H9 (cell line): ENCODE data around the gene RPS27. TPM values are rescaled to one million over a fixed set of nuclear protein-coding genes. Genes with fewer than 3 reads are reported as not detected.

Experiments used
- DNase-seq: peaks from one replicate; pipeline ENCODE4 v3.0.0-alpha.2; 2017
- H2AFZ ChIP-seq: one replicate; pipeline ENCODE4 v1.6.1; 2013; ENCODE audit warnings: mild to moderate bottlenecking, low read length, control low read depth, moderate library complexity
- H2AK5ac ChIP-seq: 2 replicates; pipeline ENCODE4 v1.6.1; 2013; ENCODE audit warnings: low read length, control low read depth, mixed read lengths; ENCODE audit not compliant: insufficient read length
- H2BK120ac ChIP-seq: one replicate; pipeline ENCODE4 v1.6.1; 2013; ENCODE audit warnings: low read depth, mild to moderate bottlenecking, low read length, control low read depth, inconsistent platforms; ENCODE audit not compliant: poor library complexity, severe bottlenecking
- H2BK12ac ChIP-seq: 2 replicates; pipeline ENCODE4 v1.6.1; 2013; ENCODE audit warnings: low read length, control low read depth, mixed read lengths, low read depth; ENCODE audit not compliant: insufficient read length
- H2BK15ac ChIP-seq: 2 replicates; pipeline ENCODE4 v1.6.1; 2013; ENCODE audit warnings: low read depth, low read length, control low read depth
- H2BK20ac ChIP-seq: one replicate; pipeline ENCODE4 v1.6.1; 2013; ENCODE audit warnings: low read depth, mild to moderate bottlenecking, low read length, control low read depth, inconsistent platforms; ENCODE audit not compliant: poor library complexity, severe bottlenecking
- H2BK5ac ChIP-seq: 2 replicates; pipeline ENCODE4 v1.6.1; 2013; ENCODE audit warnings: low read length, control low read depth, mixed read lengths; ENCODE audit not compliant: insufficient read length
- H3K14ac ChIP-seq: 2 replicates; pipeline ENCODE4 v1.6.1; 2013; ENCODE audit warnings: low read length, control low read depth; ENCODE audit not compliant: insufficient read depth
- H3K18ac ChIP-seq: 2 replicates; pipeline ENCODE4 v1.6.1; 2013; ENCODE audit warnings: low read depth, mild to moderate bottlenecking, mixed read lengths, low read length, control low read depth; ENCODE audit not compliant: insufficient read length
- H3K23ac ChIP-seq: 2 replicates; pipeline ENCODE4 v1.6.1; 2013; ENCODE audit warnings: low read length, control low read depth, mixed read lengths, low read depth; ENCODE audit not compliant: insufficient read length
- H3K23me2 ChIP-seq: 2 replicates; pipeline ENCODE4 v1.6.1; 2013; ENCODE audit warnings: low read depth, mild to moderate bottlenecking, mixed read lengths, low read length, control low read depth; ENCODE audit not compliant: insufficient read length, poor library complexity, severe bottlenecking
- H3K27ac ChIP-seq: 2 replicates; pipeline ENCODE4 v1.5.1; 2013; ENCODE audit warnings: low read length, control low read depth, mixed read lengths, low read depth; ENCODE audit not compliant: insufficient read length
- H3K27me3 ChIP-seq: 2 replicates; pipeline ENCODE4 v1.6.1; 2013; ENCODE audit warnings: low read length, control low read depth, inconsistent platforms; ENCODE audit not compliant: insufficient read depth
- H3K4ac ChIP-seq: 2 replicates; pipeline ENCODE4 v1.6.1; 2013; ENCODE audit warnings: low read depth, mild to moderate bottlenecking, control low read depth, inconsistent platforms, low read length, moderate library complexity
- H3K4me1 ChIP-seq: 2 replicates; pipeline ENCODE4 v1.6.1; 2013; ENCODE audit warnings: low read length, control low read depth, inconsistent platforms; ENCODE audit not compliant: insufficient read depth
- H3K4me2 ChIP-seq: 2 replicates; pipeline ENCODE4 v1.6.1; 2013; ENCODE audit warnings: low read length, control low read depth, mixed read lengths; ENCODE audit not compliant: insufficient read length, insufficient read depth
- H3K56ac ChIP-seq: 2 replicates; pipeline ENCODE4 v1.6.1; 2013; ENCODE audit warnings: low read depth, mild to moderate bottlenecking, mixed read lengths, low read length, control low read depth; ENCODE audit not compliant: insufficient read length
- H3K79me1 ChIP-seq: 2 replicates; pipeline ENCODE4 v1.6.1; 2013; ENCODE audit warnings: low read depth, mild to moderate bottlenecking, moderate library complexity, low read length, control low read depth, inconsistent platforms; ENCODE audit not compliant: insufficient read depth, poor library complexity, severe bottlenecking
- H3K79me2 ChIP-seq: 2 replicates; pipeline ENCODE4 v1.6.1; 2013; ENCODE audit warnings: low read length, control low read depth, inconsistent platforms; ENCODE audit not compliant: insufficient read depth
- H3K9ac ChIP-seq: 2 replicates; pipeline ENCODE4 v1.6.1; 2013; ENCODE audit warnings: low read length, control low read depth, mixed read lengths; ENCODE audit not compliant: insufficient read length; ENCODE audit errors: extremely low read depth
- H3K9me3 ChIP-seq: one replicate; pipeline ENCODE4 v1.6.1; 2013; ENCODE audit warnings: low read depth, low read length, inconsistent platforms; ENCODE audit not compliant: control insufficient read depth
- H3T11ph ChIP-seq: one replicate; pipeline ENCODE4 v1.6.1; 2013; ENCODE audit warnings: mild to moderate bottlenecking, low read length, control low read depth, inconsistent platforms
- H4K20me1 ChIP-seq: one replicate; pipeline ENCODE4 v1.6.1; 2013; ENCODE audit not compliant: control insufficient read depth, insufficient read length, insufficient read depth
- H4K5ac ChIP-seq: 2 replicates; pipeline ENCODE4 v1.6.1; 2013; ENCODE audit warnings: low read depth, mild to moderate bottlenecking, mixed read lengths, low read length, control low read depth; ENCODE audit not compliant: insufficient read length
- H4K8ac ChIP-seq: replicated peaks from 2 replicates; pipeline ENCODE4 v1.6.1; 2013; ENCODE audit warnings: low read length, control low read depth, mixed read lengths, low read depth; ENCODE audit not compliant: insufficient read length
- H4K91ac ChIP-seq: 2 replicates; pipeline ENCODE4 v1.6.1; 2013; ENCODE audit warnings: low read depth, mild to moderate bottlenecking, moderate library complexity, mixed read lengths, low read length, control low read depth; ENCODE audit not compliant: insufficient read length
- H3K27ac Mint-ChIP-seq, 3 experiments: 2 replicates in 2 of 3; 3 replicates in 1 of 3; pipeline ENCODE4 v1.8.0; 2020 to 2021; ENCODE audit warnings: mixed read lengths in 3 of 3, mild to moderate bottlenecking in 1 of 3, moderate library complexity in 1 of 3
- H3K27me3 Mint-ChIP-seq: 2 replicates; pipeline ENCODE4 v1.8.0; 2021; ENCODE audit warnings: low read depth, mild to moderate bottlenecking, moderate library complexity, mixed read lengths
- H3K36me3 Mint-ChIP-seq, 3 experiments: 2 replicates in 2 of 3; 3 replicates in 1 of 3; pipeline ENCODE4 v1.8.0; 2020 to 2021; ENCODE audit warnings: low read depth in 3 of 3, mixed read lengths in 3 of 3; ENCODE audit not compliant: insufficient read depth in 1 of 3
- H3K4me1 Mint-ChIP-seq, 2 experiments: 2 replicates each; pipeline ENCODE4 v1.8.0; 2020; ENCODE audit warnings: mixed read lengths in 2 of 2
- H3K4me3 Mint-ChIP-seq, 2 experiments: 2 replicates in 1 of 2; 3 replicates in 1 of 2; pipeline ENCODE4 v1.8.0; 2020 to 2021; ENCODE audit warnings: mild to moderate bottlenecking in 2 of 2, mixed read lengths in 2 of 2, moderate library complexity in 1 of 2
- H3K9me3 Mint-ChIP-seq, 2 experiments: 2 replicates in 1 of 2; 3 replicates in 1 of 2; pipeline ENCODE4 v1.8.0; 2020; ENCODE audit warnings: mild to moderate bottlenecking in 2 of 2, mixed read lengths in 2 of 2, moderate library complexity in 1 of 2
- WGBS: extraction: QIAGEN DNeasy Blood & Tissue Kit; methylation state at CpG from one replicate; pipeline ENCODE4 v1.1.7; 2013; ENCODE audit warnings: missing lambda C conversion rate, low lambda C conversion rate, mixed read lengths; ENCODE audit not compliant: insufficient read length; ENCODE audit errors: extremely low coverage; 5-methylcytosine and 5-hydroxymethylcytosine counted together
- total RNA-seq: library from RNA; stranded (reverse); gene quantifications from 2 replicates; pipeline ENCODE4 v1.2.1, GENCODE V29; 2021
- TF ChIP-seq, protein P1 (sequence below): fragments of 200-600 bp; sonication (generic); conservative IDR thresholded peaks from 3 replicates; pipeline ENCODE4 v1.8.0; 2021; ENCODE audit warnings: antibody characterized with exemption, mild to moderate bottlenecking

RPS27 gene
- total RNA-seq, 1 experiment from 2014 or later = 2,321 TPM

DNA sequence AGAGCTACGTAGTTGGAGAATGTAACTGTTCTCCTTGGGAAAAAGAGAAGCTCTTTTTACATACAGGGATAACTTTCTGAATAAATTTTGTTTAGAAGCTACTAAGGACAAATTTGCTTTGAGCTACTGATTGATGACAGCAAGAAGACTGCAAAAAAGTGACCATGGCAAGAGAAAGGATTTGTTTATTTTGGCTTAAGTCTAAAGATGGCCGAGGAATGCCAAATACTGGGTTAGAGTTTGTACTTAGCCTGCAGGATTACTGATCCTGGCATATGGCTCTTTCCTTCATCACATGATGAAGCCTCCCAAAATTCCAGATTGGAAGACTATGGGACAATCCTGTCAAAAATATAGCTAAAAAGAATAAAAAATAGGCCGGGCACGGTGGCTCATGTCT is 28.7 kb downstream of the RPS27 start:
- no peaks in the 10 kb centered on the region for H3K9me3 Mint-ChIP-seq
- no peak overlapping the region for H2AFZ ChIP-seq
- H2AK5ac ChIP-seq = no peak overlapping the region
- H3K23me2 ChIP-seq = no peaks in the 10 kb centered on the region
- TF ChIP-seq, protein P1, sequence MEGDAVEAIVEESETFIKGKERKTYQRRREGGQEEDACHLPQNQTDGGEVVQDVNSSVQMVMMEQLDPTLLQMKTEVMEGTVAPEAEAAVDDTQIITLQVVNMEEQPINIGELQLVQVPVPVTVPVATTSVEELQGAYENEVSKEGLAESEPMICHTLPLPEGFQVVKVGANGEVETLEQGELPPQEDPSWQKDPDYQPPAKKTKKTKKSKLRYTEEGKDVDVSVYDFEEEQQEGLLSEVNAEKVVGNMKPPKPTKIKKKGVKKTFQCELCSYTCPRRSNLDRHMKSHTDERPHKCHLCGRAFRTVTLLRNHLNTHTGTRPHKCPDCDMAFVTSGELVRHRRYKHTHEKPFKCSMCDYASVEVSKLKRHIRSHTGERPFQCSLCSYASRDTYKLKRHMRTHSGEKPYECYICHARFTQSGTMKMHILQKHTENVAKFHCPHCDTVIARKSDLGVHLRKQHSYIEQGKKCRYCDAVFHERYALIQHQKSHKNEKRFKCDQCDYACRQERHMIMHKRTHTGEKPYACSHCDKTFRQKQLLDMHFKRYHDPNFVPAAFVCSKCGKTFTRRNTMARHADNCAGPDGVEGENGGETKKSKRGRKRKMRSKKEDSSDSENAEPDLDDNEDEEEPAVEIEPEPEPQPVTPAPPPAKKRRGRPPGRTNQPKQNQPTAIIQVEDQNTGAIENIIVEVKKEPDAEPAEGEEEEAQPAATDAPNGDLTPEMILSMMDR = no peak
- H3K18ac ChIP-seq = no peak overlapping the region
- H2BK5ac ChIP-seq = no peak overlapping the region
- H4K8ac ChIP-seq = no peak overlapping the region
- no peak overlapping the region for H3K4me2 ChIP-seq
- H3K4ac ChIP-seq = no peak overlapping the region
- H3K56ac ChIP-seq = no peak overlapping the region
- no peak overlapping the region for H2BK20ac ChIP-seq
- no peak overlapping the region for H3K9ac ChIP-seq
- no peaks in the 10 kb centered on the region for H3K36me3 Mint-ChIP-seq
- no peaks in the 10 kb centered on the region for H3K4me1 Mint-ChIP-seq
- no CpG with 5 or more reads among the region's 4 CpGs for WGBS
- no peak overlapping the region for H3T11ph ChIP-seq
- H3K4me1 ChIP-seq = no peaks in the 10 kb centered on the region
- no peak overlapping the region for H2BK15ac ChIP-seq
- H3K9me3 ChIP-seq = no peaks in the 10 kb centered on the region
- no peaks in the 10 kb centered on the region for H3K27me3 Mint-ChIP-seq
- no peak overlapping the region for H4K91ac ChIP-seq
- no peak overlapping the region for H4K5ac ChIP-seq
- H3K79me2 ChIP-seq = no peaks in the 10 kb centered on the region
- H3K4me3 Mint-ChIP-seq = no peak overlapping the region
- H4K20me1 ChIP-seq = no peaks in the 10 kb centered on the region
- H2BK120ac ChIP-seq = no peak overlapping the region
- no peak overlapping the region for H3K14ac ChIP-seq
- no peak overlapping the region for H3K27ac ChIP-seq
- no peak overlapping the region for H2BK12ac ChIP-seq
- no peak for DNase-seq
- no peaks in the 10 kb centered on the region for H3K79me1 ChIP-seq
- no peaks in the 10 kb centered on the region for H3K27me3 ChIP-seq
- H3K23ac ChIP-seq = no peak overlapping the region
- H3K27ac Mint-ChIP-seq = no peak overlapping the region
